ENCODE data around the gene NHS.

Gene NHS

GRCh38 chrX:17456526-17456925 is 81.5 kb downstream of the NHS start:
- DNase-seq, result no peak

GRCh38 chrX:17459008-17459611 is 84.1 kb downstream of the NHS start:
- DNase-seq, result no peak

- no peak for DNase-seq
Observed at GRCh38 chrX:17459661-17460060, 84.7 kb downstream of the NHS start.

GRCh38 chrX:17462881-17463280 is 87.9 kb downstream of the NHS start:
- DNase-seq, result no peak

GRCh38 chrX:17464194-17464593 is 89.2 kb downstream of the NHS start:
- DNase-seq, result no peak

- no peak for DNase-seq
Observed at GRCh38 chrX:17465201-17465600, 90.2 kb downstream of the NHS start.

GRCh38 chrX:17465802-17466201 is 90.8 kb downstream of the NHS start:
- DNase-seq, result no peak

- no peak for DNase-seq
Observed at GRCh38 chrX:17470136-17470535, 95.1 kb downstream of the NHS start.

GRCh38 chrX:17471121-17471520 is 96.1 kb downstream of the NHS start:
- DNase-seq, result no peak

GRCh38 chrX:17471861-17472260 is 96.9 kb downstream of the NHS start:
- DNase-seq, result no peak

- DNase-seq, result no peak
Observed at GRCh38 chrX:17472424-17472823, 97.4 kb downstream of the NHS start.

- no peak for DNase-seq
Observed at GRCh38 chrX:17473021-17473420, 98.0 kb downstream of the NHS start.

GRCh38 chrX:17474892-17475291 is 99.9 kb downstream of the NHS start:
- no peak for DNase-seq

GRCh38 chrX:17475449-17476217 is 100.6 kb downstream of the NHS start:
- DNase-seq, result no peak

GRCh38 chrX:17476411-17476810 is 101.4 kb downstream of the NHS start:
- no peak for DNase-seq

- DNase-seq, result no peak
Observed at GRCh38 chrX:17481086-17481485, 106.1 kb downstream of the NHS start.

GRCh38 chrX:17484592-17484991 is 109.6 kb downstream of the NHS start:
- no peak for DNase-seq

- DNase-seq, result no peak
Observed at GRCh38 chrX:17485391-17485790, 110.4 kb downstream of the NHS start.

GRCh38 chrX:17488036-17488435 is 113.0 kb downstream of the NHS start:
- DNase-seq, result no peak

GRCh38 chrX:17494216-17494615 is 119.2 kb downstream of the NHS start:
- DNase-seq, result no peak

- DNase-seq, result no peak
Observed at GRCh38 chrX:17495052-17495451, 120.1 kb downstream of the NHS start.

GRCh38 chrX:17496407-17496806 is 121.4 kb downstream of the NHS start:
- DNase-seq, result no peak

GRCh38 chrX:17497193-17497592 is 122.2 kb downstream of the NHS start:
- DNase-seq, result no peak

- no peak for DNase-seq
Observed at GRCh38 chrX:17499512-17499911, 124.5 kb downstream of the NHS start.

GRCh38 chrX:17500145-17500579 is 125.2 kb downstream of the NHS start:
- DNase-seq, result no peak

Measured in activated CD4-positive, alpha-beta T cell treated with anti-CD3 and anti-CD28 coated beads, Interleukin-2, amount 50 U/mL, for 16 hours (primary cell).